Prostate gland (tissue), 2 donors: Measurements from ENCODE around the gene HRK. TPM values are rescaled to one million over a fixed set of nuclear protein-coding genes. Genes with fewer than 3 reads are reported as not detected.
"Not testable (repeated sequence)": the region's sequence is repeated elsewhere in the genome, so short reads cannot be mapped to it uniquely, and the experiment has no call there.

Experiments used
- DNase-seq: peaks from one replicate; pipeline ENCODE4 v3.0.0-alpha.2; 2019; ENCODE audit warnings: low spot score
- H3K27ac ChIP-seq, 2 donors: fragments of 200-600 bp; sonication (generic); 2 replicates each; pipeline ENCODE4 v1.5.1; 2017 to 2019
- H3K27me3 ChIP-seq: fragments of 200-600 bp; sonication (generic); replicated peaks from 2 replicates; pipeline ENCODE4 v1.5.1; 2019; ENCODE audit not compliant: insufficient read depth
- H3K36me3 ChIP-seq, 2 donors: fragments of 200-600 bp; sonication (generic); 1 replicate in 1 of 2; 2 replicates in 1 of 2; pipeline versions ENCODE4 v1.5.1 to v1.8.1; 2017 to 2019
- H3K4me1 ChIP-seq: fragments of 200-600 bp; sonication (generic); replicated peaks from 2 replicates; pipeline ENCODE4 v1.5.1; 2019
- H3K4me3 ChIP-seq, 2 donors: fragments of 200-600 bp; sonication (generic); 2 replicates each; pipeline ENCODE4 v1.5.1; 2017 to 2019
- H3K9me3 ChIP-seq: fragments of 200-600 bp; sonication (generic); 2 replicates; pipeline ENCODE4 v1.5.1; 2017
- CTCF ChIP-seq, 4 experiments: fragments of 200-600 bp in 2 of 4; fragments of 450-650 bp in 2 of 4; sonication (generic) in 2 of 4; IDR thresholded peaks; 1 replicate in 3 of 4; 2 replicates in 1 of 4; pipeline ENCODE4 v1.5.1; 2016 to 2019; ENCODE audit warnings: antibody characterized with exemption in 4 of 4, mild to moderate bottlenecking in 2 of 4, moderate library complexity in 2 of 4
- POLR2A ChIP-seq: fragments of 450-650 bp; IDR thresholded peaks from one replicate; pipeline ENCODE4 v1.6.1; 2016; ENCODE audit warnings: antibody characterized with exemption, mild to moderate bottlenecking
- POLR2AphosphoS5 ChIP-seq: sonication (generic); formaldehyde crosslinking; IDR thresholded peaks from one replicate; pipeline ENCODE4 v1.6.1; 2017; ENCODE audit warnings: antibody characterized with exemption
- WGBS: methylation state at CpG from one replicate; pipeline ENCODE4 v1.1.5; 2018; 5-methylcytosine and 5-hydroxymethylcytosine counted together
- intact Hi-C: fragments of 100-400 bp; cut with DNase I; formaldehyde crosslinking; loops from one replicate; pipeline ENCODE4 v1.14.2; 2022
- total RNA-seq, 2 donors: library from RNA; depleted of rRNA; stranded (reverse); fragments of >200 nt; gene quantifications; one replicate each; pipeline ENCODE4 v1.1.0, GENCODE V29; 2016

HRK gene
- total RNA-seq, 2 donors from 2014 or later = 4.9 TPM; not detected in 1

DNA sequence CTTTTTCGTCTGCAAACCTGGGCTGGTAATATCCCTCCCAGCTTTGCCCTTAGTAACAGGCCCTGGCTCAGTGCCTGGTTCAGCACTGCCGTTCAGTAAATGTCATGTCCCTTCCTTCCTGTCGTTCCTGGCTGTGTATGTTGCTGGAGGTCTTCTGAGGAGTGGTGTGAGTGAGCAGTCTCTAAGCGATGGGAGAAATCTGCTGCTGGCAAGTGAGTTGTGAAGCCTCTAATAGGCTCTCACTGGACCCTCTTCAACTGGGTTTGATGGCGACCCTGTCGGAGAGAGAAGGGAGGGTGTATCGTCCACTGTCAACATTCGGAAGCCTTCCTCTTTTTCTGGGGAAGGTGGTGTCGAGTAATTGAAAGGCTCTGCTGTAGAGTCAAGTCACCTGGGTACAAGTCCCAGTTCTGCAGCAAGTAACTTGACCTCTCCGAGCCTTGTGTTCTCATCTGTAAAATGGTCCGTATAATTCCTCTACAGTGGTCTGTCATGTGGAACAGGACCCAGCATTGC lies 62.8 kb downstream of the HRK start:
- Histone ChIP-seq H3K4me1 (no peaks in the 10 kb centered on the region), H3K27ac (peak overlapping the region; percentile 84 to 88), H3K27me3 (no peaks in the 10 kb centered on the region), H3K36me3 (no peaks in the 10 kb centered on the region), H3K9me3 (no peaks in the 10 kb centered on the region), H3K4me3 (peak overlapping the region; percentile 57 to 60)
- TF ChIP-seq POLR2A = no peak
- peak; percentile 36 for DNase-seq
- WGBS = 28% methylated on average over 11 of the region's 11 CpGs
- intact Hi-C loops = loop anchor here (5.0 kb wide), 2 partner anchors 81 to 101 kb away; partner anchors contain the start of genes RNFT2 and SPRING1

DNA sequence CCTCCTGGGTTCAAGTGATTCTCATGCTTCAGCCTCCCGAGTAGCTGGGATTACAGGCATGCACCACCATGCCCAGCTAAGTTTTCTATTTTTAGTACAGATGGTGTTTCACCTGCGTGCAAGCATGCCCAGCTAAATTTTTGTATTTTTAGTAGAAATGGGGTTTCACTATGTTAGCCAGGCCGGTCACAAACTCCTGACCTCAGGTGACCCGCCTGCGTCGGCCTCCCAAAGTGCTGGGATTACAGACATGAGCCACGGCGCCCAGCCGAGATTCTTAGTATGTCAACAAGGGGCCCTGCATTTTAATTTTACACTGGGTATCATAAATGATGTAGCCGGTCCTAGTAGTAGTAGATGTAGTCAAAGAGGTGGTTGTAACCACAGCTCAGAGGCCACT lies 66.5 kb downstream of the HRK start:
- intact Hi-C loops = loop anchor here (5.0 kb wide), 2 partner anchors 77 to 97 kb away; partner anchors contain the start of genes RNFT2 and SPRING1
- H3K4me1 ChIP-seq, H3K36me3 ChIP-seq, H3K27ac ChIP-seq, H3K9me3 ChIP-seq, DNase-seq, H3K27me3 ChIP-seq, H3K4me3 ChIP-seq: not testable (repeated sequence)
- 93% methylated on average over 10 of the region's 10 CpGs for WGBS

DNA sequence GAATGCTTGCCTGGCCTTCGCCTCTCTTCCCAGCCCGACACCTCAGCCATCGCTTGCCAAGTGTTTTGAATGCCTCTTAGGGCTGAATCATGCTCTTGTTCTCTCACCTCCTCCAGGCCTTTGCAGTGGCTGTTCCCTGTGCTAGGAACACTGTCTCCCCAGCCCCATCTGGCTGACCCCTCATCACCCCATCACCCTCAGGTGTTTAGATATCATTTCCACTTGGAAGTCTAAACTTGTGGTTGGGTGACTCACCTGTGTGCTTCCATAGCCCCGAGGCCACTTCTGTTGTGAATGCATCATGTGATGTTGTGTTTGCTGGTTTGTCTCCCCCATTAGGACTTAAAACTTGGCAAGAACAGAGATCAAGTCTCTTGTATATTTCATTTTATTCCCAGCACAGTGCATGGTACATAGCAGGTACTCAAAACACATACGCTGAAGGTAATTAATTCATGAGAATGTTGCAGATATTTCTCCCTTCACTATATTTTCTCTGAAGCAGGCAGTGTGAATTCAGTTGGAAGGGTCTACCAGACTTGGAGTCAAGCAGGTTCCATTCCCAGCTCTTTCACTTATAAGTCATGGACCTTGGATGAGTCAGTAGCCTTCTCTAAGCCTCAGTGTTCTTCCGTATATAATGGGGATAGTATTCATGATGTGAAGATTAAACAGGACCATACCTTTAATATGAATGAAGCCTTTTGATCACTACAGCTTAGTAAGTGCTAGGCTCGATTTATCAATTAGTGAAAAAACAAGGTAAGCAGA lies 67.8 kb downstream of the HRK start:
- DNase-seq = no peak
- TF ChIP-seq POLR2AphosphoS5 (no peak), CTCF (IDR thresholded peaks at IDR 0.05) (no peak), POLR2A (no peak)
- no peaks in the 10 kb centered on the region for H3K36me3 ChIP-seq
- H3K4me3 ChIP-seq = no peak overlapping the region
- H3K4me1 ChIP-seq = no peaks in the 10 kb centered on the region
- intact Hi-C loops = no loop called here
- 74% methylated on average over 7 of the region's 7 CpGs for WGBS
- no peaks in the 10 kb centered on the region for H3K27me3 ChIP-seq
- no peaks in the 10 kb centered on the region for H3K9me3 ChIP-seq
- H3K27ac ChIP-seq = no peak overlapping the region

- H3K4me1 ChIP-seq = no peaks in the 10 kb centered on the region
- no peak for DNase-seq
- H3K27ac ChIP-seq = no peak overlapping the region
- H3K36me3 ChIP-seq = no peaks in the 10 kb centered on the region
- H3K9me3 ChIP-seq = no peaks in the 10 kb centered on the region
- H3K4me3 ChIP-seq = no peak overlapping the region
- no peaks in the 10 kb centered on the region for H3K27me3 ChIP-seq
- 86% methylated on average over 10 of the region's 10 CpGs for WGBS
- TF ChIP-seq POLR2A (no peak), POLR2AphosphoS5 (no peak), CTCF (IDR thresholded peaks at IDR 0.05) (no peak)
- intact Hi-C loops = no loop called here
Observed at GRCh38 chr12:116812238-116812637, 69.0 kb downstream of the HRK start.

DNA sequence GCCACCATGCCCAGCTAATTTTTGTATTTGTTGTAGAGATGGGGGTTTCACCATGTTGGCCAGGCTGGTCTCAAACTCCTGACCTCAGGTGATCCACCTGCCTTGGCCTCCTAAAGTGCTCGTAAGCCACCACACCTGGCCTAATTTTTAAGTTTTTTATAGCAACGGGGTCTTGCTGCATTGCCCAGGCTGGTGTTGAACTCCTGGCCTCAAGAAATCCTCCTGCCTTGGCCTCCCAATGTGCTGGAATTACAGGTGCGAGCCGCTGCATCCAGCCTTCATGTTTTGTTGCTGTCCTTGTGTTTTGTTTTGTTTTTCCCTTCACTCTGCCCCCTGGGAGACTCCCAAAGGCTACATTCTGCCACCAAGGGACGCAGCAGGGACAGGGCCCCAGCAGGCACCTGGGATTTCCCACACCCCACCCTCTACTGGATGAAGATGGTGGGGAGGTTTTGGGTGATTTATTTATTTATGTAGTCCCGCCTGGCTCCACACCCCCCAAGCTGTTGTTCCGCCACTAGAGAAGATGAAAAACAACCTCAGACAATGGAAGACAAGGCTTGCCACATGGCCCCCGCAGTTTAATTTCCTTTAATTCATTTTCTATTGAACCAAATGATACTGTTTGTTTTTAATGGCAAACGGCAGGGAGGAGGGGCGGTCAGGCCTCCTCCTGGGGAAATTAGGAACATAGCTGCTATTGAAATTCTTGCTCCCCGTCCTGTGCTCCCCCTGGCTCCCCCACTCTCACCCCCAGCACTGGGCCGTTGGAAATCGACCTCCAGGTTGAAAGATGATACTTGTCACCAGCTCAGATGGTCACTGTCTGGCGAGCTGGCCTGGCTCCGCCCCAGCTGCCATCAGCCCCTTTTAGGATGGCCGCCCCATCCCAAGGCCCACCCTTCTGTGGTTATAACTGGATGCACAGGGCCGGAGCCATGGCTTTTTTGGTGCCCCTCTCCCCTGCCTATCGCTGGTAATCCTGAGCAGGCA lies 72.8 kb downstream of the HRK start:
- TF ChIP-seq CTCF (IDR thresholded peaks at IDR 0.05) (no peak), POLR2A (no peak), POLR2AphosphoS5 (no peak)
- DNase-seq = no peak
- Histone ChIP-seq H3K27me3 (no peaks in the 10 kb centered on the region), H3K9me3 (no peaks in the 10 kb centered on the region), H3K4me1 (no peaks in the 10 kb centered on the region), H3K36me3 (no peaks in the 10 kb centered on the region), H3K4me3 (no peak overlapping the region), H3K27ac (no peak overlapping the region)
- intact Hi-C loops = no loop called here
- 70% methylated on average over 18 of the region's 18 CpGs for WGBS
